ENCODE measurements around the gene CALML3.

The CALML3 gene

GRCh38 chr10:5542100-5542499 is 17.3 kb downstream of the CALML3 start:
- Histone ChIP-seq H2AFZ (ENCODE audit: low read depth, low read length) (no peak overlapping the region), H3K4me3 (ENCODE audit: low read length) (no peak overlapping the region), H3K9me3 (ENCODE audit: insufficient read depth, low read length) (no peaks in the 10 kb centered on the region), H3K79me2 (ENCODE audit: low read length) (no peaks in the 10 kb centered on the region), H4K20me1 (ENCODE audit: insufficient read depth, low read length) (no peaks in the 10 kb centered on the region), H3K4me2 (ENCODE audit: low read length) (no peak overlapping the region), H3K4me1 (ENCODE audit: low read length) (no peaks in the 10 kb centered on the region), H3K36me3 (replicated peaks; ENCODE audit: low read depth, low read length) (no peaks in the 10 kb centered on the region), H3K27me3 (ENCODE audit: low read depth, low read length) (no peaks in the 10 kb centered on the region), H3K27ac (ENCODE audit: low read length) (no peak overlapping the region), H3K9ac (ENCODE audit: low read length) (no peak overlapping the region)
- TF ChIP-seq EZH2phosphoT487 (IDR thresholded peaks at IDR 0.05; ENCODE audit: low read depth) (no peak), CTCF (IDR thresholded peaks at IDR 0.05; ENCODE audit: low read depth, low read length) (no peak)

DNA sequence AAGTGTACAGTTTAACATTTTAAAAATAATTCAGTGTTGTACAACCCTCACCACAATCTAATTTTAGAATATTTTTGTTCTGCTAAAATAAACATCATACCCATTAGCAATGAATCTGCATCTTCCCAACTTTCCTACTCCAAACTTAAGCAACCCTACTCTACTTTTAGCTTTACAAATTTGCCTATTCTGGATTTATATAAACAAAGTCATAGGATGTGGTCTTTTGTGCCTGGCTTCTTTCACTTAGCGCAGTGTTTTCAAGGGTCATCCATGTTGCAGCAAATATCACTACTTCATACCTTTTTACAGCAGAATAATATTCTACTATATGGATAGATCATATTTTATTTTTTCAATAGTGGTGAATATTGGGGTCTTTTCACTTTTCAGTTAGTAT is 18.9 kb downstream of the CALML3 start:
- Histone ChIP-seq H3K9ac (ENCODE audit: low read length) (no peak overlapping the region), H3K36me3 (replicated peaks; ENCODE audit: low read depth, low read length) (no peaks in the 10 kb centered on the region), H3K4me2 (ENCODE audit: low read length) (no peak overlapping the region), H3K9me3 (ENCODE audit: insufficient read depth, low read length) (no peaks in the 10 kb centered on the region), H3K27me3 (ENCODE audit: low read depth, low read length) (no peaks in the 10 kb centered on the region), H3K4me3 (ENCODE audit: low read length) (no peak overlapping the region), H3K79me2 (ENCODE audit: low read length) (no peaks in the 10 kb centered on the region), H2AFZ (ENCODE audit: low read depth, low read length) (no peak overlapping the region), H3K27ac (ENCODE audit: low read length) (no peak overlapping the region), H3K4me1 (ENCODE audit: low read length) (no peaks in the 10 kb centered on the region), H4K20me1 (ENCODE audit: insufficient read depth, low read length) (no peaks in the 10 kb centered on the region)
- no peak for TF ChIP-seq CTCF (IDR thresholded peaks at IDR 0.05; ENCODE audit: low read depth, low read length)
- TF ChIP-seq EZH2phosphoT487 (IDR thresholded peaks at IDR 0.05; ENCODE audit: low read depth): no peak

- Histone ChIP-seq H2AFZ (ENCODE audit: low read depth, low read length) (no peak overlapping the region), H3K79me2 (ENCODE audit: low read length) (no peaks in the 10 kb centered on the region), H3K4me2 (ENCODE audit: low read length) (no peak overlapping the region), H3K4me3 (ENCODE audit: low read length) (no peak overlapping the region), H3K9ac (ENCODE audit: low read length) (no peak overlapping the region), H3K36me3 (replicated peaks; ENCODE audit: low read depth, low read length) (no peaks in the 10 kb centered on the region), H3K4me1 (ENCODE audit: low read length) (no peaks in the 10 kb centered on the region), H4K20me1 (ENCODE audit: insufficient read depth, low read length) (no peaks in the 10 kb centered on the region), H3K27ac (ENCODE audit: low read length) (no peak overlapping the region), H3K27me3 (ENCODE audit: low read depth, low read length) (no peaks in the 10 kb centered on the region), H3K9me3 (ENCODE audit: insufficient read depth, low read length) (no peaks in the 10 kb centered on the region)
- TF ChIP-seq CTCF (IDR thresholded peaks at IDR 0.05; ENCODE audit: low read depth, low read length) (no peak), EZH2phosphoT487 (IDR thresholded peaks at IDR 0.05; ENCODE audit: low read depth) (no peak)
Measured at GRCh38 chr10:5544216-5544805, 19.6 kb downstream of the CALML3 start.

- Histone ChIP-seq H3K79me2 (ENCODE audit: low read length) (no peaks in the 10 kb centered on the region), H3K27ac (ENCODE audit: low read length) (no peak overlapping the region)
Measured at GRCh38 chr10:5545011-5545410, 20.2 kb downstream of the CALML3 start.

More at GRCh38 chr10:5545011-5545410, 20.2 kb downstream of the CALML3 start:
- H3K9me3 ChIP-seq (ENCODE audit: insufficient read depth, low read length): no peaks in the 10 kb centered on the region
- no peak overlapping the region for H3K4me2 ChIP-seq (ENCODE audit: low read length)
- TF ChIP-seq EZH2phosphoT487 (IDR thresholded peaks at IDR 0.05; ENCODE audit: low read depth): no peak
- no peak for TF ChIP-seq CTCF (IDR thresholded peaks at IDR 0.05; ENCODE audit: low read depth, low read length)
- no peaks in the 10 kb centered on the region for H3K27me3 ChIP-seq (ENCODE audit: low read depth, low read length)
- H3K36me3 ChIP-seq (replicated peaks; ENCODE audit: low read depth, low read length): no peaks in the 10 kb centered on the region
- H2AFZ ChIP-seq (ENCODE audit: low read depth, low read length): no peak overlapping the region
- no peaks in the 10 kb centered on the region for H3K4me1 ChIP-seq (ENCODE audit: low read length)
- H3K9ac ChIP-seq (ENCODE audit: low read length): no peak overlapping the region
- no peaks in the 10 kb centered on the region for H4K20me1 ChIP-seq (ENCODE audit: insufficient read depth, low read length)
- no peak overlapping the region for H3K4me3 ChIP-seq (ENCODE audit: low read length)

Measured in OCI-LY3 (cell line).